SU-DHL-6 (cell line): ENCODE data around the gene PHB1.
A peak's percentile ranks its signal among the peaks of the same experiment; 100 is the strongest.

Experiments
- H2AFZ ChIP-seq: fragments of 200-600 bp; sonication (generic); 2 replicates; pipeline ENCODE4 v1.6.1; 2014; ENCODE audit warnings: low read depth, mild to moderate bottlenecking, moderate library complexity, mixed read lengths, antibody characterized with exemption, low read length; ENCODE audit not compliant: severe bottlenecking
- H3F3A ChIP-seq: fragments of 200-600 bp; shearing (Covaris generic); 2 replicates; pipeline ENCODE4 v1.6.0; 2016; ENCODE audit warnings: antibody characterized with exemption, mild to moderate bottlenecking; ENCODE audit not compliant: insufficient read depth
- H3K27ac ChIP-seq: fragments of 200-600 bp; sonication (generic); 2 replicates; pipeline ENCODE4 v1.5.1; 2016; ENCODE audit warnings: low read depth, mild to moderate bottlenecking, low read length, moderate library complexity, mixed read lengths
- H3K27me3 ChIP-seq: fragments of 200-600 bp; sonication (generic), shearing (Covaris generic); 2 replicates; pipeline ENCODE4 v1.6.0; 2014; ENCODE audit warnings: mild to moderate bottlenecking, low read length
- H3K36me3 ChIP-seq: fragments of 200-600 bp; sonication (generic); 2 replicates; pipeline ENCODE4 v1.6.1; 2014; ENCODE audit warnings: mild to moderate bottlenecking, low read length, mixed read lengths
- H3K4me2 ChIP-seq: fragments of 300-600, 200-600 bp; shearing (Covaris generic), sonication (generic); 2 replicates; pipeline ENCODE4 v1.6.0; 2014; ENCODE audit warnings: low read length, low read depth, mild to moderate bottlenecking; ENCODE audit not compliant: poor library complexity, severe bottlenecking
- H3K4me3 ChIP-seq: fragments of 200-600 bp; sonication (generic); 2 replicates; pipeline ENCODE4 v1.5.1; 2014; ENCODE audit warnings: antibody characterized with exemption, low read length, mild to moderate bottlenecking, mixed read lengths; ENCODE audit not compliant: insufficient read depth, poor library complexity, severe bottlenecking
- H3K79me2 ChIP-seq: fragments of 200-600 bp; sonication (generic); 2 replicates; pipeline ENCODE4 v1.6.1; 2014; ENCODE audit warnings: mild to moderate bottlenecking, low read length, moderate library complexity; ENCODE audit not compliant: insufficient read depth
- H3K9ac ChIP-seq: fragments of 200-600 bp; sonication (generic); 2 replicates; pipeline ENCODE4 v1.7.0; 2014; ENCODE audit warnings: mild to moderate bottlenecking, low read length
- H3K9me2 ChIP-seq: fragments of 200-600 bp; sonication (generic); replicated peaks from 2 replicates; pipeline ENCODE4 v1.6.1; 2014; ENCODE audit warnings: low read length; ENCODE audit not compliant: insufficient read depth
- H3K9me3 ChIP-seq: fragments of 200-600 bp; sonication (generic); 2 replicates; pipeline ENCODE4 v1.6.1; 2014; ENCODE audit warnings: low read length, mixed read lengths; ENCODE audit not compliant: insufficient read depth
- H4K20me1 ChIP-seq: fragments of 200-600 bp; sonication (generic); 2 replicates; pipeline ENCODE4 v1.6.1; 2014; ENCODE audit warnings: low read depth, mild to moderate bottlenecking, antibody characterized with exemption, low read length, moderate library complexity, mixed read lengths
- EZH2phosphoT487 ChIP-seq: fragments of 200-600 bp; sonication (generic), shearing (Covaris generic); conservative IDR thresholded peaks from 2 replicates; pipeline ENCODE4 v1.6.1; 2018; ENCODE audit warnings: mild to moderate bottlenecking, antibody characterized with exemption, low read length, moderate library complexity, mixed read lengths
- TF ChIP-seq, protein P1 (sequence below): fragments of 200-600 bp; sonication (generic); IDR thresholded peaks from one replicate; pipeline ENCODE4 v1.5.1; 2017; ENCODE audit warnings: antibody characterized with exemption, mild to moderate bottlenecking, low read length, moderate library complexity; ENCODE audit not compliant: insufficient read depth, poor library complexity, severe bottlenecking

The PHB1 gene

GRCh38 chr17:49435671-49436029 is 21.0 kb upstream of the PHB1 start:
- no peak overlapping the region for H3K4me3 ChIP-seq
- H2AFZ ChIP-seq = no peak overlapping the region
- H3K9ac ChIP-seq = no peak overlapping the region
- H3K36me3 ChIP-seq = no peaks in the 10 kb centered on the region
- H3F3A ChIP-seq = no peaks in the 10 kb centered on the region
- H3K4me2 ChIP-seq = no peak overlapping the region
- TF ChIP-seq, protein P1, sequence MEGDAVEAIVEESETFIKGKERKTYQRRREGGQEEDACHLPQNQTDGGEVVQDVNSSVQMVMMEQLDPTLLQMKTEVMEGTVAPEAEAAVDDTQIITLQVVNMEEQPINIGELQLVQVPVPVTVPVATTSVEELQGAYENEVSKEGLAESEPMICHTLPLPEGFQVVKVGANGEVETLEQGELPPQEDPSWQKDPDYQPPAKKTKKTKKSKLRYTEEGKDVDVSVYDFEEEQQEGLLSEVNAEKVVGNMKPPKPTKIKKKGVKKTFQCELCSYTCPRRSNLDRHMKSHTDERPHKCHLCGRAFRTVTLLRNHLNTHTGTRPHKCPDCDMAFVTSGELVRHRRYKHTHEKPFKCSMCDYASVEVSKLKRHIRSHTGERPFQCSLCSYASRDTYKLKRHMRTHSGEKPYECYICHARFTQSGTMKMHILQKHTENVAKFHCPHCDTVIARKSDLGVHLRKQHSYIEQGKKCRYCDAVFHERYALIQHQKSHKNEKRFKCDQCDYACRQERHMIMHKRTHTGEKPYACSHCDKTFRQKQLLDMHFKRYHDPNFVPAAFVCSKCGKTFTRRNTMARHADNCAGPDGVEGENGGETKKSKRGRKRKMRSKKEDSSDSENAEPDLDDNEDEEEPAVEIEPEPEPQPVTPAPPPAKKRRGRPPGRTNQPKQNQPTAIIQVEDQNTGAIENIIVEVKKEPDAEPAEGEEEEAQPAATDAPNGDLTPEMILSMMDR = no peak
- H3K9me2 ChIP-seq = no peaks in the 10 kb centered on the region
- no peaks in the 10 kb centered on the region for H4K20me1 ChIP-seq
- H3K79me2 ChIP-seq = no peaks in the 10 kb centered on the region
- no peaks in the 10 kb centered on the region for H3K27me3 ChIP-seq
- H3K27ac ChIP-seq = no peak overlapping the region
- no peaks in the 10 kb centered on the region for H3K9me3 ChIP-seq

- no peak overlapping the region for H2AFZ ChIP-seq
- no peaks in the 10 kb centered on the region for H3K79me2 ChIP-seq
- no peak overlapping the region for H3K9ac ChIP-seq
These were observed 20.4 kb upstream of the PHB1 start for GRCh38 chr17:49434821-49435670.

GRCh38 chr17:49433000-49433694 is 18.5 kb upstream of the PHB1 start:
- Histone ChIP-seq H3K79me2 (no peaks in the 10 kb centered on the region), H3K36me3 (no peaks in the 10 kb centered on the region), H3K27ac (no peak overlapping the region), H3K4me3 (no peak overlapping the region), H3K9me3 (no peaks in the 10 kb centered on the region), H3K9me2 (no peaks in the 10 kb centered on the region), H3F3A (no peaks in the 10 kb centered on the region), H3K9ac (no peak overlapping the region), H2AFZ (no peak overlapping the region), H4K20me1 (no peaks in the 10 kb centered on the region), H3K27me3 (no peaks in the 10 kb centered on the region), H3K4me2 (no peak overlapping the region)
- TF ChIP-seq, protein P1 = no peak
- no peak for TF ChIP-seq EZH2phosphoT487

More at GRCh38 chr17:49434821-49435670, 20.4 kb upstream of the PHB1 start:
- Histone ChIP-seq H3K4me2 (no peak overlapping the region), H3K9me2 (no peaks in the 10 kb centered on the region), H3K27ac (no peak overlapping the region), H3K4me3 (no peak overlapping the region), H3F3A (no peaks in the 10 kb centered on the region), H3K27me3 (no peaks in the 10 kb centered on the region), H3K9me3 (no peaks in the 10 kb centered on the region), H3K36me3 (no peaks in the 10 kb centered on the region), H4K20me1 (no peaks in the 10 kb centered on the region)
- TF ChIP-seq, protein P1 = peak; percentile 39
- TF ChIP-seq EZH2phosphoT487 = no peak
